Kidney (tissue), 14 donors: ENCODE data around the gene MIF4GD. TPM values are rescaled to one million over a fixed set of nuclear protein-coding genes. Genes with fewer than 3 reads are reported as not detected.

ENCODE experiments used
- DNase-seq, 5 donors: peaks; one replicate each; pipeline ENCODE4 v3.0.0-alpha.2; 2013 to 2020
- FAIRE-seq: peaks from 2 replicates; lab custom pipeline; 2012; peaks lifted over from hg19 to GRCh38; lab: Jason Lieb, UNC
- H3K27ac ChIP-seq, 2 donors: one replicate each; pipeline ENCODE4 v1.7.0; 2013; ENCODE audit warnings: low read depth in 2 of 2, low read length in 2 of 2, inconsistent platforms in 1 of 2
- H3K27me3 ChIP-seq: one replicate; pipeline ENCODE4 v1.7.1; 2013; ENCODE audit warnings: low read length, inconsistent platforms; ENCODE audit not compliant: control insufficient read depth, insufficient read depth
- H3K36me3 ChIP-seq, 3 donors: one replicate each; pipeline versions ENCODE4 v1.7.0 to v1.7.1; 2013; ENCODE audit warnings: low read length in 3 of 3, control low read depth in 1 of 3, inconsistent platforms in 1 of 3; ENCODE audit not compliant: insufficient read depth in 3 of 3, control insufficient read depth in 2 of 3
- H3K4me1 ChIP-seq, 3 donors: one replicate each; pipeline versions ENCODE4 v1.7.0 to v1.7.1; 2013; ENCODE audit warnings: low read length in 3 of 3, inconsistent platforms in 1 of 3, low read depth in 1 of 3; ENCODE audit not compliant: control insufficient read depth in 2 of 3, insufficient read depth in 2 of 3
- H3K4me3 ChIP-seq, 3 donors: one replicate each; pipeline versions ENCODE4 v1.7.0 to v1.8.1; 2013; ENCODE audit warnings: low read length in 3 of 3, control low read depth in 1 of 3, inconsistent platforms in 1 of 3
- H3K9ac ChIP-seq, 3 donors: one replicate each; pipeline versions ENCODE4 v1.7.0 to v1.7.1; 2013; ENCODE audit warnings: low read length in 3 of 3, control low read depth in 1 of 3, inconsistent platforms in 1 of 3
- H3K9me3 ChIP-seq, 3 donors: one replicate each; pipeline versions ENCODE4 v1.7.0 to v1.7.1; 2013; ENCODE audit warnings: low read length in 3 of 3, control low read depth in 1 of 3, inconsistent platforms in 1 of 3; ENCODE audit not compliant: control insufficient read depth in 2 of 3, insufficient read depth in 1 of 3
- CTCF ChIP-seq: IDR thresholded peaks from 3 replicates; pipeline ENCODE4 v1.5.1; 2012; ENCODE audit warnings: mild to moderate bottlenecking, moderate library complexity, borderline replicate concordance; ENCODE audit not compliant: insufficient read depth; ENCODE audit errors: extremely low read depth
- intact Hi-C: fragments of 100-400 bp; cut with DNase I; formaldehyde crosslinking; loops from one replicate; pipeline ENCODE4 v1.11.1; 2022
- polyA plus RNA-seq: library from polyadenylated mRNA; stranded (reverse); fragments of 350-450 nt; fragmentation: Illumina TruSeq; extraction: RNeasy Lipid Tissue Mini Kit (QIAGEN cat#74804); gene quantifications from one replicate; pipeline ENCODE4 v1.2.3, GENCODE V29; 2014; ENCODE audit warnings: low read depth, low replicate concordance; ENCODE audit not compliant: insufficient read depth
- total RNA-seq: library from RNA; stranded (reverse); fragmentation: NEBNext Ultra II Directional; extraction: Animal tissue kit (Norgen Biotek cat#: 25700); gene quantifications from one replicate; pipeline ENCODE4 v1.2.1, GENCODE V29; 2021
- donor health status: control.
- donor health status: control.
- donor health status: control.
- donor health status: control.
- donor health status: control.
- donor health status: DM: yes; HTN: yes; CAD: no.
- donor health status: Normal renal cell carcinoma (clear cell type).

MIF4GD gene
- total and polyA plus RNA-seq, 2 donors from 2014 or later = 28.2 to 30.1 TPM

GRCh38 chr17:75301502-75302206, 30.6 kb upstream of the MIF4GD start:
- H3K9ac ChIP-seq = no peak overlapping the region
- no peaks in the 10 kb centered on the region for H3K27me3 ChIP-seq
- intact Hi-C loops = no loop called here
- no peaks in the 10 kb centered on the region for H3K36me3 ChIP-seq
- H3K4me3 ChIP-seq = no peak overlapping the region
- no peak for FAIRE-seq
- no peak for TF ChIP-seq CTCF
- H3K27ac ChIP-seq = no peak overlapping the region
- H3K9me3 ChIP-seq = no peaks in the 10 kb centered on the region
- DNase-seq = no peak
- H3K4me1 ChIP-seq = no peaks in the 10 kb centered on the region

- H3K27ac ChIP-seq = no peak overlapping the region
- intact Hi-C loops = no loop called here
- no peak for TF ChIP-seq CTCF
Measured at GRCh38 chr17:75301049-75301448, 30.0 kb upstream of the MIF4GD start.

GRCh38 chr17:75300280-75300679, 29.2 kb upstream of the MIF4GD start:
- no peaks in the 10 kb centered on the region for H3K36me3 ChIP-seq
- no peak overlapping the region for H3K27ac ChIP-seq
- H3K4me3 ChIP-seq = no peak overlapping the region
- no peaks in the 10 kb centered on the region for H3K9me3 ChIP-seq
- H3K9ac ChIP-seq = no peak overlapping the region
- no peak for DNase-seq
- H3K4me1 ChIP-seq = no peaks in the 10 kb centered on the region
- no peaks in the 10 kb centered on the region for H3K27me3 ChIP-seq
- no peak for TF ChIP-seq CTCF
- intact Hi-C loops = no loop called here
- no peak for FAIRE-seq

More at GRCh38 chr17:75301049-75301448, 30.0 kb upstream of the MIF4GD start:
- Histone ChIP-seq H3K9ac (no peak overlapping the region), H3K4me3 (no peak overlapping the region), H3K4me1 (no peaks in the 10 kb centered on the region), H3K36me3 (no peaks in the 10 kb centered on the region), H3K27me3 (no peaks in the 10 kb centered on the region), H3K9me3 (no peaks in the 10 kb centered on the region)
- DNase-seq (no peak), FAIRE-seq (no peak)
